T-cell (primary cell): Measurements from ENCODE around the gene FXYD6. TPM values are rescaled to one million over a fixed set of nuclear protein-coding genes. Genes with fewer than 3 reads are reported as not detected.
A peak's percentile ranks its signal among the peaks of the same experiment; 100 is the strongest.

Experiments used
- ATAC-seq, 4 experiments: fragments of 200-7000 bp in 3 of 4; fragments of 150-1000 bp in 1 of 4; cut with Tn5 transposase; replicated peaks in 1 of 4; 1 replicate in 3 of 4; 2 replicates in 1 of 4; pipeline ENCODE4 v1.10.0; 2021; ENCODE audit warnings: moderate library complexity in 3 of 4, mild to moderate bottlenecking in 2 of 4, moderate number of reproducible peaks in 1 of 4
- CTCF ChIA-PET, 2 donors: fragments of 300-600 bp; sonication (Branson Sonifier 250); formaldehyde crosslinking; loops; one replicate each; lab custom pipeline; 2022; ENCODE audit warnings: antibody characterized with exemption in 2 of 2; lab: Charles Lee
- POLR2A ChIA-PET, 2 donors: fragments of 300-600 bp; sonication (Branson Sonifier 250); formaldehyde crosslinking; loops; one replicate each; lab custom pipeline; 2022; ENCODE audit warnings: antibody characterized with exemption in 2 of 2; lab: Charles Lee
- DNase-seq, 35 experiments: peaks; one replicate each; pipeline versions ENCODE4 v3.0.0 to v3.0.0-alpha.2; 2013 to 2023
- H3K27ac ChIP-seq: one replicate; pipeline ENCODE4 v1.5.1; 2013; ENCODE audit warnings: low read length
- H3K27me3 ChIP-seq, 2 experiments: replicated peaks in 1 of 2; 1 replicate in 1 of 2; 2 replicates in 1 of 2; pipeline versions ENCODE4 v1.6.1 to v1.7.0; 2013; ENCODE audit warnings: low read length in 1 of 2, mixed read lengths in 1 of 2; ENCODE audit not compliant: control insufficient read depth in 2 of 2, insufficient read depth in 2 of 2; ENCODE audit errors: extremely low read depth in 1 of 2
- H3K36me3 ChIP-seq, 2 donors: 1 replicate in 1 of 2; 2 replicates in 1 of 2; pipeline versions ENCODE4 v1.6.1 to v1.7.0; 2013; ENCODE audit warnings: low read length in 1 of 2; ENCODE audit not compliant: control insufficient read depth in 2 of 2, insufficient read depth in 1 of 2; ENCODE audit errors: extremely low read depth in 1 of 2
- H3K4me1 ChIP-seq, 2 experiments: 1 replicate in 1 of 2; 2 replicates in 1 of 2; pipeline versions ENCODE4 v1.6.1 to v1.7.0; 2013; ENCODE audit warnings: low read length in 2 of 2, mixed read lengths in 1 of 2; ENCODE audit not compliant: insufficient read depth in 2 of 2, control insufficient read depth in 1 of 2; ENCODE audit errors: extremely low read depth in 1 of 2
- H3K4me3 ChIP-seq, 2 donors: 1 replicate in 1 of 2; 2 replicates in 1 of 2; pipeline versions ENCODE4 v1.5.1 to v1.7.0; 2013; ENCODE audit warnings: mild to moderate bottlenecking in 2 of 2, low read length in 1 of 2, moderate library complexity in 1 of 2; ENCODE audit not compliant: control insufficient read depth in 1 of 2; ENCODE audit errors: extremely low read depth in 1 of 2
- H3K9me3 ChIP-seq: 2 replicates; pipeline ENCODE4 v1.7.0; 2013
- H3K27ac Mint-ChIP-seq, 2 donors: one replicate each; pipeline ENCODE4 v1.8.0; 2020 to 2021; ENCODE audit warnings: mild to moderate bottlenecking in 2 of 2, mixed read lengths in 2 of 2
- H3K27me3 Mint-ChIP-seq, 2 donors: one replicate each; pipeline ENCODE4 v1.8.0; 2021 to 2022; ENCODE audit warnings: mixed read lengths in 2 of 2
- H3K36me3 Mint-ChIP-seq: one replicate; pipeline ENCODE4 v1.8.0; 2021; ENCODE audit warnings: mixed read lengths
- H3K4me1 Mint-ChIP-seq, 3 donors: one replicate each; pipeline ENCODE4 v1.8.0; 2020 to 2022; ENCODE audit warnings: mixed read lengths in 3 of 3, mild to moderate bottlenecking in 1 of 3
- H3K4me3 Mint-ChIP-seq, 3 donors: one replicate each; pipeline ENCODE4 v1.8.0; 2020 to 2022; ENCODE audit warnings: mild to moderate bottlenecking in 3 of 3, mixed read lengths in 3 of 3, moderate library complexity in 3 of 3
- H3K9me3 Mint-ChIP-seq, 3 donors: one replicate each; pipeline ENCODE4 v1.8.0; 2020 to 2022; ENCODE audit warnings: mixed read lengths in 3 of 3
- WGBS: methylation state at CpG from one replicate; pipeline ENCODE4 v1.1.5; 2013; ENCODE audit warnings: missing lambda C conversion rate; ENCODE audit not compliant: insufficient coverage; 5-methylcytosine and 5-hydroxymethylcytosine counted together
- total RNA-seq, 35 experiments: library from RNA in 6 of 35; stranded (reverse) in 6 of 35; fragments of 120-200 nt in 1 of 35; gene quantifications; one replicate each; pipeline versions ENCODE4 v1.2.1 to v1.2.4 and lab custom pipeline; 2013 to 2026

FXYD6 gene
- total RNA-seq, 5 donors from 2014 or later (not counting 1 experiment from before 2014, with no cell fraction given): 0.38 to 0.73 (median 0.53) TPM; not detected in 2

DNA sequence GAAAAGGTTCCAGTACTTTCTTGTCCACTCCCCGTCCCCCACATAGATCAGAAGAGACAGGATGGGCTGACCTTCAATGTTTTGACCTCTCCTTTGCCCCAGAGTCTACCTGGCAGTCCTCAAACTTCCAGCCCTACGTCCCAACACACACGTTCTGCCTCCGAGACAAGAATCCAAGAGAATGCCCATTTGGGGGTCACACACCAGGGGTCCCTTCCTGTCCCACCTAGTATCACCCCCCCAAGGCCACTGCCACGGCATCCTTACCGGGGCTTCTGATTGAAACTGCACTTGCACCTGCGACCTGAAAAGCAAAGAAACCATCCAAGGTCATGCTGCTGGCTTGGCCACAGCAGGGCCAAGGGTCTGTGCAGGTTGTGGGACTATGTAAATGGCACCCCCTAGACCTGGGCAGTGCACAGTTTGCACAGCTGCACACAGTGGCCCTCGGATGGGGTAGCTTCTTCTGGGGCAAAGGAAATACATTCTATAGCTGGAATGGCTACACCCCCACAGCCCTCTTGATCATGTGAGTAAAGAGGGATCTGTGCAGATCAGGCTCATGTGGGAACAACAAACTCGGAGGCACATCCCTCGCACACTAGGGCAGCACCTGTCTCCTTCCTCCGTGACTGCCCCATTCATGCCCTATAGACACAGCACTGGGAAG lies 35.4 kb downstream of the FXYD6 start:
- no peaks in the 10 kb centered on the region for H3K36me3 Mint-ChIP-seq
- CTCF ChIA-PET: interaction anchor here (0.5 to 0.7 kb wide), 3 partner anchors 106 to 1209 kb away, joined by 3 to 7 read pairs (median 5); no protein-coding TSS in a partner anchor
- Histone ChIP-seq H3K4me3 (no peak overlapping the region), H3K9me3 (no peaks in the 10 kb centered on the region), H3K27me3 (peaks cover 0 to 25% of the 10 kb centered on the region in 2 experiments), H3K36me3 (no peaks in the 10 kb centered on the region), H3K4me1 (peaks cover 0 to 24% of the 10 kb centered on the region in 2 experiments), H3K27ac (no peak overlapping the region)
- H3K9me3 Mint-ChIP-seq: no peaks in the 10 kb centered on the region
- H3K27me3 Mint-ChIP-seq: peaks cover 2 to 4% of the 10 kb centered on the region in 2 donors
- DNase-seq: peak in 1 of 35 experiments; percentile 5
- H3K27ac Mint-ChIP-seq: no peak overlapping the region
- no peak overlapping the region for H3K4me3 Mint-ChIP-seq
- ATAC-seq: no peak
- POLR2A ChIA-PET: no interaction called here
- 86% methylated on average over 8 of the region's 11 CpGs for WGBS
- peaks cover 0 to 10% (median 0%) of the 10 kb centered on the region in 3 donors for H3K4me1 Mint-ChIP-seq

- Histone ChIP-seq H3K27me3 (peaks cover 0 to 25% of the 10 kb centered on the region in 2 experiments), H3K36me3 (no peaks in the 10 kb centered on the region), H3K27ac (no peak overlapping the region), H3K4me3 (no peak overlapping the region), H3K4me1 (peaks cover 0 to 24% of the 10 kb centered on the region in 2 experiments), H3K9me3 (no peaks in the 10 kb centered on the region)
- no peaks in the 10 kb centered on the region for H3K9me3 Mint-ChIP-seq
- peak in 1 of 35 experiments; percentile 8 for DNase-seq
- H3K4me1 Mint-ChIP-seq: peaks cover 0 to 10% (median 0%) of the 10 kb centered on the region in 3 donors
- peaks cover 2 to 4% of the 10 kb centered on the region in 2 donors for H3K27me3 Mint-ChIP-seq
- ChIA-PET CTCF (interaction anchor here in 1 of 2 donors (0.5 to 0.7 kb wide), 2 partner anchors 107 to 1210 kb away, joined by 5 to 7 read pairs; no protein-coding TSS in a partner anchor), POLR2A (no interaction called here)
- WGBS: 86% methylated on average over 7 of the region's 10 CpGs
- no peak for ATAC-seq
- no peak overlapping the region for H3K27ac Mint-ChIP-seq
- H3K4me3 Mint-ChIP-seq: no peak overlapping the region
- no peaks in the 10 kb centered on the region for H3K36me3 Mint-ChIP-seq
Measured at GRCh38 chr11:117839936-117840813, 36.3 kb downstream of the FXYD6 start.

GRCh38 chr11:117839380-117839881 lies 37.0 kb downstream of the FXYD6 start:
- H3K27ac Mint-ChIP-seq: no peak overlapping the region
- no peaks in the 10 kb centered on the region for H3K36me3 Mint-ChIP-seq
- DNase-seq (peak in 1 of 35 experiments; percentile 17), ATAC-seq (no peak)
- peaks cover 0 to 9% (median 0%) of the 10 kb centered on the region in 3 donors for H3K4me1 Mint-ChIP-seq
- Histone ChIP-seq H3K36me3 (no peaks in the 10 kb centered on the region), H3K27ac (no peak overlapping the region), H3K27me3 (peaks cover 0 to 25% of the 10 kb centered on the region in 2 experiments), H3K9me3 (no peaks in the 10 kb centered on the region), H3K4me3 (no peak overlapping the region), H3K4me1 (peaks cover 0 to 24% of the 10 kb centered on the region in 2 experiments)
- ChIA-PET CTCF (no interaction called here), POLR2A (no interaction called here)
- no peaks in the 10 kb centered on the region for H3K9me3 Mint-ChIP-seq
- H3K27me3 Mint-ChIP-seq: peaks cover 2 to 4% of the 10 kb centered on the region in 2 donors
- 73% methylated on average over 4 of the region's 7 CpGs for WGBS
- H3K4me3 Mint-ChIP-seq: no peak overlapping the region

DNA sequence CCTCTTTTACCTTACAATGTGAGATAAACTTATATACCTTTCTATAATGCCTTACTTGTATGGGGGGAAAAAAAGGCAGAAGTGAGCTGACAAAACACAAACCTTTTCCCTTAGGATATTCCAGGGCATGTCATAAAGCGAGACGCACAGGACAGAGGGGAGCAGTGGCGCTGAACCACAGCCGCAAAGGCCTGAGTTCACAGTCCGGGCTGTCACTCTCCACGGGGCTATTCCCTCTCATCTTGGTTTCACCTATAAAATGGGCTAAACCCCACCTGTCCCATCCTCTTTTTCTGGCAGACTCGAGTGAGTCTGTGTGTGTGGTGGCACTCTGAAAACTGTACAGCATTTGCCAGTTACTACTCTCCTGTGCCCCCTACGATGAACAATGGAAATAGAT lies 37.6 kb downstream of the FXYD6 start:
- H3K9me3 ChIP-seq: no peaks in the 10 kb centered on the region
- H3K4me3 Mint-ChIP-seq: no peak overlapping the region
- DNase-seq (no peak), ATAC-seq (no peak)
- H3K27me3 ChIP-seq: peaks cover 0 to 25% of the 10 kb centered on the region in 2 experiments
- H3K36me3 Mint-ChIP-seq: no peaks in the 10 kb centered on the region
- ChIA-PET CTCF (no interaction called here), POLR2A (no interaction called here)
- no peak overlapping the region for H3K27ac ChIP-seq
- no peak overlapping the region for H3K4me3 ChIP-seq
- H3K36me3 ChIP-seq: no peaks in the 10 kb centered on the region
- peaks cover 0 to 8% (median 0%) of the 10 kb centered on the region in 3 donors for H3K4me1 Mint-ChIP-seq
- H3K27me3 Mint-ChIP-seq: peaks cover 2 to 4% of the 10 kb centered on the region in 2 donors
- H3K27ac Mint-ChIP-seq: no peak overlapping the region
- peaks cover 0 to 22% of the 10 kb centered on the region in 2 experiments for H3K4me1 ChIP-seq
- no peaks in the 10 kb centered on the region for H3K9me3 Mint-ChIP-seq
- WGBS: 74% methylated on average over 6 of the region's 8 CpGs

DNA sequence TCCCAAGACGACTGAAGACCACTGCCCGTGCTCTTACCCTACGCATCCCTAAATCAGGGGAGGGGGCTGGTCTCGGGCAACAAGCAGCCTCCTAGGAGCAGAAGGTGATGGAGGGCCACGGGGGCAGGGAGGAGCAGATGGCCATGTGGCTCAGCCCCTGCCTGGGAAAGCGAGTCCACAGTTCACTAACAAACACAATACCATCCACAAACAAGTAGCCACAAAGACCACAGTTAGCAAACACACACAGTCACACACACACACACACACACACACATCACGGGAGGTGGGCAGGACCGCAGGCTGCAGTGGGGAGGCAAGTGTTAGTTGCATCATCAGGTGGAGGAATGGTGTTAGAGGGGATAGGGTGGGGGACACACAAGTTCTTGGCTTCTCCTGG lies 38.7 kb downstream of the FXYD6 start:
- Mint-ChIP-seq H3K4me1 (peaks cover 0 to 4% (median 0%) of the 10 kb centered on the region in 3 donors), H3K27ac (peak overlapping the region in 1 of 2 donors; percentile 11), H3K4me3 (no peak overlapping the region), H3K36me3 (no peaks in the 10 kb centered on the region), H3K9me3 (no peaks in the 10 kb centered on the region), H3K27me3 (peaks cover 2 to 4% of the 10 kb centered on the region in 2 donors)
- Histone ChIP-seq H3K4me1 (peaks cover 0 to 16% of the 10 kb centered on the region in 2 experiments), H3K36me3 (no peaks in the 10 kb centered on the region), H3K27ac (no peak overlapping the region), H3K27me3 (peaks cover 0 to 27% of the 10 kb centered on the region in 2 experiments), H3K9me3 (no peaks in the 10 kb centered on the region), H3K4me3 (no peak overlapping the region)
- DNase-seq (no peak), ATAC-seq (no peak)
- 87% methylated on average over 3 of the region's 8 CpGs for WGBS
- POLR2A ChIA-PET: no interaction called here
- CTCF ChIA-PET: no interaction called here
